ENCODE results near the gene FARP2. TPM values are rescaled to one million over a fixed set of nuclear protein-coding genes. Genes with fewer than 3 reads are reported as not detected.

Gene FARP2
- total and polyA plus RNA-seq, 2 of the 13 experiments (the other 11 are each of a cell fraction or from before 2014, with no cell fraction given) = 28.0 to 45.4 TPM

DNA sequence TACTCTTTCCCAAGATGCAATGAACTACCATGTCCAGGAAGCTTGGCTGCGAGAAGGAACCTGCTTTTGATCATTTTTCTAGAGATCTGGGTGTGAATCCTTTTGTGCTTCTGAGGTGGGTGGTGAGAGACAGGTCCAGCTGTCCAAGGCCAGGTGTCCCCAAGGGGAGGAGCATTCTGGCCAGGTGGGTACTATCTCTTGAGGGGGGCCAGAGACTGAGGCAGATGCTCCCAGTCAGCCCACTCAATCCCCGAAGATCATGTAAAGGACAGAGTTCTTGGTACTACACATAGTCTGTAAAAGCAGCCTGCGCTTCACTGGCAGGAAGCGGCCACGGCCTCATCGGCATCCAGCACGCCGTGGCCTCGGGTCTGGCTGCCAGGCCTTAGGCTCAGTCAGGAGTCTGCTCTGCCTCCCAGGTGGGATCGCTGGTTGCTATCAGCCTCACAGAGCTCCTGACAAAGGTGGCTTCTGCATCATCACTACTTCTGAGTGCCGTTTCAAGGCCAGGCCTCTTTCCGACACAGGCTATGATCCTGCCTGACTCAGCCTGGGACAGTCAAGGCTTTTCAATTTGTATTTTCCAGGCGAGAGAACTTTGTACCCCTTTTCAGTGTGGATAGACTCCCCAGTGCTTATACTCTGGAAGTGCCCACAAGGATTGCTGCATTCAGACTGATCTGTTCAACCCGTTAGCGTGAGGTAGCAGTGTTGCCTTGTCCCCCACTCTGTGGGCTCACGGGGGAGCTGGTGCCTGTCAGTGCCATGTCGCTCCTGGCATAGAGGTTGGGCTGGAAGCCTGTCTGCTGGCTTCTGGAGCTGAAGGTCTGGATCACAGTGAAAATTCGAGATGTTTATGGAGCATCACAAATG is 123.2 kb downstream of the FARP2 start (continued):
- no peak for TF ChIP-seq HNRNPLL (IDR thresholded peaks at IDR 0.05; ENCODE audit: low read depth, low read length, poor library complexity, severe bottlenecking)
- TF ChIP-seq, protein P1, sequence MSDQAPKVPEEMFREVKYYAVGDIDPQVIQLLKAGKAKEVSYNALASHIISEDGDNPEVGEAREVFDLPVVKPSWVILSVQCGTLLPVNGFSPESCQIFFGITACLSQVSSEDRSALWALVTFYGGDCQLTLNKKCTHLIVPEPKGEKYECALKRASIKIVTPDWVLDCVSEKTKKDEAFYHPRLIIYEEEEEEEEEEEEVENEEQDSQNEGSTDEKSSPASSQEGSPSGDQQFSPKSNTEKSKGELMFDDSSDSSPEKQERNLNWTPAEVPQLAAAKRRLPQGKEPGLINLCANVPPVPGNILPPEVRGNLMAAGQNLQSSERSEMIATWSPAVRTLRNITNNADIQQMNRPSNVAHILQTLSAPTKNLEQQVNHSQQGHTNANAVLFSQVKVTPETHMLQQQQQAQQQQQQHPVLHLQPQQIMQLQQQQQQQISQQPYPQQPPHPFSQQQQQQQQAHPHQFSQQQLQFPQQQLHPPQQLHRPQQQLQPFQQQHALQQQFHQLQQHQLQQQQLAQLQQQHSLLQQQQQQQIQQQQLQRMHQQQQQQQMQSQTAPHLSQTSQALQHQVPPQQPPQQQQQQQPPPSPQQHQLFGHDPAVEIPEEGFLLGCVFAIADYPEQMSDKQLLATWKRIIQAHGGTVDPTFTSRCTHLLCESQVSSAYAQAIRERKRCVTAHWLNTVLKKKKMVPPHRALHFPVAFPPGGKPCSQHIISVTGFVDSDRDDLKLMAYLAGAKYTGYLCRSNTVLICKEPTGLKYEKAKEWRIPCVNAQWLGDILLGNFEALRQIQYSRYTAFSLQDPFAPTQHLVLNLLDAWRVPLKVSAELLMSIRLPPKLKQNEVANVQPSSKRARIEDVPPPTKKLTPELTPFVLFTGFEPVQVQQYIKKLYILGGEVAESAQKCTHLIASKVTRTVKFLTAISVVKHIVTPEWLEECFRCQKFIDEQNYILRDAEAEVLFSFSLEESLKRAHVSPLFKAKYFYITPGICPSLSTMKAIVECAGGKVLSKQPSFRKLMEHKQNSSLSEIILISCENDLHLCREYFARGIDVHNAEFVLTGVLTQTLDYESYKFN (CRISPR knock-in tag; conservative IDR thresholded peaks at IDR 0.05) = peak; percentile 64; the same call in 1 of the 2 replicates
- no peak for TF ChIP-seq ZNF501 (CRISPR knock-in tag; IDR thresholded peaks at IDR 0.05)
- TF ChIP-seq MIER3 (CRISPR knock-in tag; IDR thresholded peaks at IDR 0.05; ENCODE audit: borderline replicate concordance) = 0 out of 2 replicates have a peak, but pooled peaks have one; percentile 15
- no peak for TF ChIP-seq GATA4 (IDR thresholded peaks at IDR 0.05; ENCODE audit: borderline replicate concordance, low read depth)
- TF ChIP-seq, protein P2, sequence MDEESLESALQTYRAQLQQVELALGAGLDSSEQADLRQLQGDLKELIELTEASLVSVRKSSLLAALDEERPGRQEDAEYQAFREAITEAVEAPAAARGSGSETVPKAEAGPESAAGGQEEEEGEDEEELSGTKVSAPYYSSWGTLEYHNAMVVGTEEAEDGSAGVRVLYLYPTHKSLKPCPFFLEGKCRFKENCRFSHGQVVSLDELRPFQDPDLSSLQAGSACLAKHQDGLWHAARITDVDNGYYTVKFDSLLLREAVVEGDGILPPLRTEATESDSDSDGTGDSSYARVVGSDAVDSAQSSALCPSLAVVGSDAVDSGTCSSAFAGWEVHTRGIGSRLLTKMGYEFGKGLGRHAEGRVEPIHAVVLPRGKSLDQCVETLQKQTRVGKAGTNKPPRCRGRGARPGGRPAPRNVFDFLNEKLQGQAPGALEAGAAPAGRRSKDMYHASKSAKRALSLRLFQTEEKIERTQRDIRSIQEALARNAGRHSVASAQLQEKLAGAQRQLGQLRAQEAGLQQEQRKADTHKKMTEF (CRISPR knock-in tag; IDR thresholded peaks at IDR 0.05) = peak; percentile 55
- TF ChIP-seq, protein P3, sequence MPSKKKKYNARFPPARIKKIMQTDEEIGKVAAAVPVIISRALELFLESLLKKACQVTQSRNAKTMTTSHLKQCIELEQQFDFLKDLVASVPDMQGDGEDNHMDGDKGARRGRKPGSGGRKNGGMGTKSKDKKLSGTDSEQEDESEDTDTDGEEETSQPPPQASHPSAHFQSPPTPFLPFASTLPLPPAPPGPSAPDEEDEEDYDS (CRISPR knock-in tag; IDR thresholded peaks at IDR 0.05) = peak; percentile 62; the same call in 1 of the 2 replicates
- TF ChIP-seq, protein P4, sequence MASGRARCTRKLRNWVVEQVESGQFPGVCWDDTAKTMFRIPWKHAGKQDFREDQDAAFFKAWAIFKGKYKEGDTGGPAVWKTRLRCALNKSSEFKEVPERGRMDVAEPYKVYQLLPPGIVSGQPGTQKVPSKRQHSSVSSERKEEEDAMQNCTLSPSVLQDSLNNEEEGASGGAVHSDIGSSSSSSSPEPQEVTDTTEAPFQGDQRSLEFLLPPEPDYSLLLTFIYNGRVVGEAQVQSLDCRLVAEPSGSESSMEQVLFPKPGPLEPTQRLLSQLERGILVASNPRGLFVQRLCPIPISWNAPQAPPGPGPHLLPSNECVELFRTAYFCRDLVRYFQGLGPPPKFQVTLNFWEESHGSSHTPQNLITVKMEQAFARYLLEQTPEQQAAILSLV (CRISPR knock-in tag; IDR thresholded peaks at IDR 0.05; ENCODE audit: borderline replicate concordance) = 0 out of 2 replicates have a peak, but pooled peaks have one; percentile 28
- no peak for TF ChIP-seq NFE2 (CRISPR knock-in tag; IDR thresholded peaks at IDR 0.05)
- TF ChIP-seq, protein P5, sequence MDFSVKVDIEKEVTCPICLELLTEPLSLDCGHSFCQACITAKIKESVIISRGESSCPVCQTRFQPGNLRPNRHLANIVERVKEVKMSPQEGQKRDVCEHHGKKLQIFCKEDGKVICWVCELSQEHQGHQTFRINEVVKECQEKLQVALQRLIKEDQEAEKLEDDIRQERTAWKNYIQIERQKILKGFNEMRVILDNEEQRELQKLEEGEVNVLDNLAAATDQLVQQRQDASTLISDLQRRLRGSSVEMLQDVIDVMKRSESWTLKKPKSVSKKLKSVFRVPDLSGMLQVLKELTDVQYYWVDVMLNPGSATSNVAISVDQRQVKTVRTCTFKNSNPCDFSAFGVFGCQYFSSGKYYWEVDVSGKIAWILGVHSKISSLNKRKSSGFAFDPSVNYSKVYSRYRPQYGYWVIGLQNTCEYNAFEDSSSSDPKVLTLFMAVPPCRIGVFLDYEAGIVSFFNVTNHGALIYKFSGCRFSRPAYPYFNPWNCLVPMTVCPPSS (IDR thresholded peaks at IDR 0.05) = no peak
- TF ChIP-seq, protein P6, sequence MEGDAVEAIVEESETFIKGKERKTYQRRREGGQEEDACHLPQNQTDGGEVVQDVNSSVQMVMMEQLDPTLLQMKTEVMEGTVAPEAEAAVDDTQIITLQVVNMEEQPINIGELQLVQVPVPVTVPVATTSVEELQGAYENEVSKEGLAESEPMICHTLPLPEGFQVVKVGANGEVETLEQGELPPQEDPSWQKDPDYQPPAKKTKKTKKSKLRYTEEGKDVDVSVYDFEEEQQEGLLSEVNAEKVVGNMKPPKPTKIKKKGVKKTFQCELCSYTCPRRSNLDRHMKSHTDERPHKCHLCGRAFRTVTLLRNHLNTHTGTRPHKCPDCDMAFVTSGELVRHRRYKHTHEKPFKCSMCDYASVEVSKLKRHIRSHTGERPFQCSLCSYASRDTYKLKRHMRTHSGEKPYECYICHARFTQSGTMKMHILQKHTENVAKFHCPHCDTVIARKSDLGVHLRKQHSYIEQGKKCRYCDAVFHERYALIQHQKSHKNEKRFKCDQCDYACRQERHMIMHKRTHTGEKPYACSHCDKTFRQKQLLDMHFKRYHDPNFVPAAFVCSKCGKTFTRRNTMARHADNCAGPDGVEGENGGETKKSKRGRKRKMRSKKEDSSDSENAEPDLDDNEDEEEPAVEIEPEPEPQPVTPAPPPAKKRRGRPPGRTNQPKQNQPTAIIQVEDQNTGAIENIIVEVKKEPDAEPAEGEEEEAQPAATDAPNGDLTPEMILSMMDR (CRISPR knock-in tag; IDR thresholded peaks at IDR 0.05) = no peak
- TF ChIP-seq ZC3H13 (CRISPR knock-in tag; IDR thresholded peaks at IDR 0.05) = no peak
- no peak for TF ChIP-seq ZNF878 (CRISPR knock-in tag; IDR thresholded peaks at IDR 0.05)
- TF ChIP-seq, protein P7, sequence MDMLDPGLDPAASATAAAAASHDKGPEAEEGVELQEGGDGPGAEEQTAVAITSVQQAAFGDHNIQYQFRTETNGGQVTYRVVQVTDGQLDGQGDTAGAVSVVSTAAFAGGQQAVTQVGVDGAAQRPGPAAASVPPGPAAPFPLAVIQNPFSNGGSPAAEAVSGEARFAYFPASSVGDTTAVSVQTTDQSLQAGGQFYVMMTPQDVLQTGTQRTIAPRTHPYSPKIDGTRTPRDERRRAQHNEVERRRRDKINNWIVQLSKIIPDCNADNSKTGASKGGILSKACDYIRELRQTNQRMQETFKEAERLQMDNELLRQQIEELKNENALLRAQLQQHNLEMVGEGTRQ (IDR thresholded peaks at IDR 0.05; ENCODE audit: low read depth, low read length) = no peak
- TF ChIP-seq, protein P7 (CRISPR knock-in tag; IDR thresholded peaks at IDR 0.05; ENCODE audit: borderline replicate concordance) = no peak

All from HepG2 (cell line).